GM12878 (cell line): Measurements from ENCODE around the gene CD177. TPM values are rescaled to one million over a fixed set of nuclear protein-coding genes. Genes with fewer than 3 reads are reported as not detected.

Source experiments
- ATAC-seq: fragments of 200-7000 bp; cut with Tn5 transposase; 3 replicates; pipeline ENCODE4 v1.9.1; 2020; ENCODE audit warnings: mild to moderate bottlenecking, moderate library complexity
- BruUV-seq: library from RNA; stranded (reverse); fragments of 400-500 nt; replicated peaks from 2 replicates; lab custom pipeline; 2021; lab: Mats Ljungman, UMichigan
- CTCF ChIA-PET: fragments of 300-600 bp; sonication (Branson Sonifier 250); formaldehyde crosslinking; extraction: SDS; loops from one replicate; lab custom pipeline; 2021; ENCODE audit warnings: inconsistent platforms; lab: Yijun Ruan, JAX
- POLR2A ChIA-PET: fragments of 350-600 bp; formaldehyde crosslinking; extraction: SDS; loops from one replicate; lab custom pipeline; 2021; ENCODE audit warnings: inconsistent platforms; lab: Charles Lee
- RAD21 ChIA-PET: fragments of 300-600 bp; sonication (Branson Sonifier 250); formaldehyde crosslinking; loops from one replicate; lab custom pipeline; 2023; ENCODE audit warnings: antibody characterized with exemption; ENCODE audit not compliant: unreplicated experiment; lab: Charles Lee
- SMC1A ChIA-PET: fragments of 300-600 bp; sonication (Branson Sonifier 250); formaldehyde crosslinking; loops from one replicate; lab custom pipeline; 2023; ENCODE audit not compliant: unreplicated experiment, uncharacterized antibody; lab: Charles Lee
- DNase-seq: peaks from one replicate; pipeline ENCODE4 v3.0.0-alpha.2; 2011; ENCODE audit warnings: low read depth, low spot score
- FAIRE-seq: peaks from 3 replicates; lab custom pipeline; 2011; peaks lifted over from hg19 to GRCh38; lab: Jason Lieb, UNC
- H2AFZ ChIP-seq: 2 replicates; pipeline ENCODE4 v1.6.0; 2011; ENCODE audit warnings: low read depth, low read length, control low read depth; ENCODE audit not compliant: control insufficient read depth
- H3K27ac ChIP-seq: 2 replicates; pipeline ENCODE4 v1.5.1; 2011; ENCODE audit warnings: control low read depth; ENCODE audit not compliant: control insufficient read depth, insufficient read depth
- H3K27me3 ChIP-seq, 2 experiments: replicated peaks in 1 of 2; 2 replicates each; pipeline versions ENCODE4 v1.6.0 to v1.6.1; 2011; ENCODE audit warnings: low read length in 1 of 2; ENCODE audit not compliant: control insufficient read depth in 2 of 2, insufficient read depth in 2 of 2
- H3K36me3 ChIP-seq, 2 experiments: 2 replicates each; pipeline ENCODE4 v1.5.1; 2011; ENCODE audit warnings: low read length in 1 of 2; ENCODE audit not compliant: control insufficient read depth in 2 of 2, insufficient read depth in 2 of 2
- H3K4me1 ChIP-seq: 2 replicates; pipeline ENCODE4 v1.6.1; 2011; ENCODE audit warnings: mild to moderate bottlenecking, low read length, moderate library complexity, mixed read lengths; ENCODE audit not compliant: control insufficient read depth, insufficient read depth
- H3K4me2 ChIP-seq: 2 replicates; pipeline ENCODE4 v1.6.0; 2011; ENCODE audit warnings: control low read depth; ENCODE audit not compliant: control insufficient read depth, insufficient read depth
- H3K4me3 ChIP-seq: fragments of 200-600 bp; sonication (generic); 2 replicates; pipeline ENCODE4 v1.5.1; 2016
- H3K79me2 ChIP-seq: 2 replicates; pipeline ENCODE4 v1.6.0; 2011; ENCODE audit warnings: low read length; ENCODE audit not compliant: control insufficient read depth, insufficient read depth
- H3K9ac ChIP-seq: 2 replicates; pipeline ENCODE4 v1.8.0; 2011; ENCODE audit warnings: low read length, control low read depth, mixed read lengths; ENCODE audit not compliant: control insufficient read depth, insufficient read depth
- H3K9me3 ChIP-seq: replicated peaks from 3 replicates; pipeline ENCODE4 v1.5.1; 2011; ENCODE audit warnings: mild to moderate bottlenecking, low read length; ENCODE audit not compliant: control insufficient read depth, insufficient read depth
- H4K20me1 ChIP-seq: 2 replicates; pipeline ENCODE4 v1.6.0; 2011; ENCODE audit not compliant: control insufficient read depth, insufficient read depth
- BRCA1 ChIP-seq: IDR thresholded peaks from 2 replicates; pipeline ENCODE4 v1.6.1; 2011; ENCODE audit warnings: low read depth, low read length, improper control_type of control experiment
- EED ChIP-seq: sonication (generic); IDR thresholded peaks from 2 replicates; pipeline ENCODE4 v1.6.1; 2016; ENCODE audit warnings: antibody characterized with exemption, low read depth
- ESRRA ChIP-seq: IDR thresholded peaks from 2 replicates; pipeline ENCODE4 v1.6.1; 2012; ENCODE audit warnings: mild to moderate bottlenecking, low read length, improper control_type of control experiment
- GATAD2B ChIP-seq: fragments of 450-650 bp; conservative IDR thresholded peaks from 2 replicates; pipeline ENCODE4 v1.6.1; 2017; ENCODE audit warnings: low read depth, mild to moderate bottlenecking, moderate library complexity
- POU2F2 ChIP-seq: IDR thresholded peaks from 3 replicates; pipeline ENCODE4 v1.6.1; 2011; ENCODE audit warnings: low read depth, mild to moderate bottlenecking, low read length, borderline replicate concordance
- ZZZ3 ChIP-seq: IDR thresholded peaks from 2 replicates; pipeline ENCODE4 v1.6.1; 2011; ENCODE audit warnings: low read depth; ENCODE audit not compliant: control insufficient read depth, insufficient read length
- WGBS: methylation state at CpG from one replicate; pipeline ENCODE4 v1.1.6; 2016; ENCODE audit warnings: low lambda C conversion rate; ENCODE audit not compliant: insufficient replicate concordance, insufficient coverage; ENCODE audit errors: missing lambda C conversion rate; 5-methylcytosine and 5-hydroxymethylcytosine counted together
- in situ Hi-C: fragments of 300-500 bp; cut with MboI; formaldehyde crosslinking; loops from 9 replicates; pipeline ENCODE4 v1.14.3; 2018; ENCODE audit warnings: mixed read lengths
- intact Hi-C: fragments of 100-400 bp; cut with micrococcal nuclease; formaldehyde crosslinking; loops from one replicate; pipeline ENCODE4 v1.14.2; 2022; ENCODE audit not compliant: unreplicated experiment
- polyA plus RNA-seq, 11 experiments: library from polyadenylated mRNA; depleted of rRNA in 4 of 11; unstranded in 6 of 11; stranded (reverse) in 5 of 11; fragments of >200 nt; fragmentation: Nextera tagmentation in 4 of 11; fragmentation: Illumina TruSeq in 1 of 11; extraction: Ambion mirVana in 4 of 11; extraction: Trizol in 1 of 11; gene quantifications; 1 replicate in 1 of 11; 2 replicates in 10 of 11; pipeline versions ENCODE4 v1.2.1 to v1.2.3, GENCODE V29; 2011 to 2016; ENCODE audit warnings: inconsistent platforms in 2 of 11, missing spikeins in 2 of 11, low read depth in 1 of 11
- total RNA-seq, 4 experiments: library from RNA; depleted of rRNA in 3 of 4; stranded (reverse); fragments of >200 nt in 3 of 4; fragmentation: Illumina TruSeq in 1 of 4; extraction: Trizol in 1 of 4; gene quantifications; 2 replicates each; pipeline versions ENCODE4 v1.2.1 to v1.2.3, GENCODE V29; 2013 to 2021
- TF ChIP-seq, protein P1 (sequence below): fragments of 450-650 bp; IDR thresholded peaks from 2 replicates; pipeline ENCODE4 v1.6.1; 2017; ENCODE audit warnings: antibody characterized with exemption, mild to moderate bottlenecking, moderate library complexity

Gene CD177
- total and polyA plus RNA-seq, 10 of the 15 experiments (the other 5 are each of a cell fraction or from before 2014, with no cell fraction given) = not detected

DNA sequence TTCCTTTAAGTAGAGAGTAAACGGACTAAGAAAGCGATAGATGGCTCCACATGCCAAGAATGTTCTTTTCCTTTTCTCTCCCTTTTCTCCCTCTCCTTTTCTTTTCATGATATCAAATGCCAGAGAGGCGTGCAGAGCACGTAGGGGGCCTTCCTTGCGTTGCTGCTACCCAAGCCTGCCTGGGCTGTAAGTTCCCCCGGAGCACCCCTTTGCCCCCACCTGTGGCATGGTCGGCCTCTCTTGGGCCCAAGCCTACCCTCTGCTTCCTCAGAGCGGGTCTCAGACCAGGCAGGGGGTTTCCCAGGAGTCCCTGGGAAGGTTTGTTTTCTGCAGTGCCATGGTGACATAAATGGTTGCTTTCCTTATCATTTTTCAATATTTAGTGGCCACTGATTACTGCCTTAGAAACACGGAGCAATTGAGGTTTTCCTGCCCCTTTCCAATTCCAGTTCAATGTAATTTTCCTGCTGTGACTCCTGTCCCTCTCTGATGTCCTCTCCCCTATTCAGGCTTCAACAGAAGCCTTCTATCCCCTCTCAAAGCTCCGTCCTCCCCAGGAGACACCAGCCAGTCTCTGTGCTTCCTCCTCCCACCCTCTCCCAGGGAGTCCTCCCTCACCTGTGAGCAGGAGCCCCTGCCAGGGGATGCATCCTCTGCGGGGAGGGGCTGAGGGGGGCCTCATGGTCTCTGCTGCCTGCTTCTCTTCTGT lies 22.6 kb upstream of the CD177 start (continued):
- TF ChIP-seq ZZZ3 (no peak), ESRRA (no peak), POU2F2 (no peak)
- TF ChIP-seq, protein P1, sequence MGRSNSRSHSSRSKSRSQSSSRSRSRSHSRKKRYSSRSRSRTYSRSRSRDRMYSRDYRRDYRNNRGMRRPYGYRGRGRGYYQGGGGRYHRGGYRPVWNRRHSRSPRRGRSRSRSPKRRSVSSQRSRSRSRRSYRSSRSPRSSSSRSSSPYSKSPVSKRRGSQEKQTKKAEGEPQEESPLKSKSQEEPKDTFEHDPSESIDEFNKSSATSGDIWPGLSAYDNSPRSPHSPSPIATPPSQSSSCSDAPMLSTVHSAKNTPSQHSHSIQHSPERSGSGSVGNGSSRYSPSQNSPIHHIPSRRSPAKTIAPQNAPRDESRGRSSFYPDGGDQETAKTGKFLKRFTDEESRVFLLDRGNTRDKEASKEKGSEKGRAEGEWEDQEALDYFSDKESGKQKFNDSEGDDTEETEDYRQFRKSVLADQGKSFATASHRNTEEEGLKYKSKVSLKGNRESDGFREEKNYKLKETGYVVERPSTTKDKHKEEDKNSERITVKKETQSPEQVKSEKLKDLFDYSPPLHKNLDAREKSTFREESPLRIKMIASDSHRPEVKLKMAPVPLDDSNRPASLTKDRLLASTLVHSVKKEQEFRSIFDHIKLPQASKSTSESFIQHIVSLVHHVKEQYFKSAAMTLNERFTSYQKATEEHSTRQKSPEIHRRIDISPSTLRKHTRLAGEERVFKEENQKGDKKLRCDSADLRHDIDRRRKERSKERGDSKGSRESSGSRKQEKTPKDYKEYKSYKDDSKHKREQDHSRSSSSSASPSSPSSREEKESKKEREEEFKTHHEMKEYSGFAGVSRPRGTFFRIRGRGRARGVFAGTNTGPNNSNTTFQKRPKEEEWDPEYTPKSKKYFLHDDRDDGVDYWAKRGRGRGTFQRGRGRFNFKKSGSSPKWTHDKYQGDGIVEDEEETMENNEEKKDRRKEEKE = no peak

- H3K4me2 ChIP-seq = no peak overlapping the region
- H3K9me3 ChIP-seq = no peaks in the 10 kb centered on the region
- ChIA-PET SMC1A (no interaction called here), CTCF (no interaction called here), POLR2A (no interaction called here), RAD21 (no interaction called here)
- no peaks in the 10 kb centered on the region for H4K20me1 ChIP-seq
- intact Hi-C loops = no loop called here
- ATAC-seq (no peak), DNase-seq (no peak), FAIRE-seq (no peak)
- H3K27ac ChIP-seq = no peak overlapping the region
- no TSS peak for BruUV-seq
- no peak overlapping the region for H3K4me3 ChIP-seq
- no peaks in the 10 kb centered on the region for H3K79me2 ChIP-seq
- no peaks in the 10 kb centered on the region for H3K36me3 ChIP-seq
- no peak overlapping the region for H3K9ac ChIP-seq
- TF ChIP-seq EED (no peak), BRCA1 (no peak), GATAD2B (no peak)
- no peak overlapping the region for H2AFZ ChIP-seq
- in situ Hi-C loops = no loop called here
- 4% methylated on average over 4 of the region's 4 CpGs for WGBS
- no peaks in the 10 kb centered on the region for H3K4me1 ChIP-seq
- H3K27me3 ChIP-seq = no peaks in the 10 kb centered on the region
These were observed 22.0 kb upstream of the CD177 start for GRCh38 chr19:43331435-43332010.
